ENCODE measurements around the gene EPN3. TPM values are rescaled to one million over a fixed set of nuclear protein-coding genes. Genes with fewer than 3 reads are reported as not detected.

EPN3 gene
- total RNA-seq, 1 experiment from 2014 or later = 22.8 TPM

GRCh38 chr17:50523208-50523607, 9.3 kb upstream of the EPN3 start:
- Histone ChIP-seq H3K9me3 (ENCODE audit: insufficient read depth, low read depth) (no peaks in the 10 kb centered on the region), H3K4me3 (no peak overlapping the region), H3K27ac (no peak overlapping the region), H3K27me3 (ENCODE audit: insufficient read depth, low read depth) (no peaks in the 10 kb centered on the region), H2AFZ (no peak overlapping the region), H3K79me2 (ENCODE audit: low read depth) (no peaks in the 10 kb centered on the region), H3K9me2 (ENCODE audit: insufficient read depth) (no peaks in the 10 kb centered on the region), H3K36me3 (ENCODE audit: low read depth) (no peaks in the 10 kb centered on the region), H4K20me1 (ENCODE audit: insufficient read depth) (no peaks in the 10 kb centered on the region), H3F3A (ENCODE audit: insufficient read depth, low read depth) (peaks cover 14% of the 10 kb centered on the region), H3K4me1 (replicated peaks; ENCODE audit: insufficient read depth) (peaks cover 9% of the 10 kb centered on the region), H3K4me2 (no peak overlapping the region)
- CTCF ChIA-PET = interaction anchor here (0.7 kb wide), 1 partner anchor 32 kb away, joined by 3 read pairs; no protein-coding TSS in a partner anchor
- TF ChIP-seq CTCF (conservative IDR thresholded peaks at IDR 0.05) (no peak), EZH2 (IDR thresholded peaks at IDR 0.05; ENCODE audit: low read depth) (no peak)
- no peak for DNase-seq
- intact Hi-C loops (cut with micrococcal nuclease; ENCODE audit: unreplicated experiment) = no loop called here
- POLR2A ChIA-PET (ENCODE audit: unreplicated experiment) = no interaction called here
- BruUV-seq (replicated peaks) = no TSS peak

- Histone ChIP-seq H3F3A (ENCODE audit: insufficient read depth, low read depth) (no peaks in the 10 kb centered on the region), H3K4me1 (replicated peaks; ENCODE audit: insufficient read depth) (peaks cover 1% of the 10 kb centered on the region; the same call in 1 of the 2 replicates), H3K36me3 (ENCODE audit: low read depth) (no peaks in the 10 kb centered on the region), H3K9me2 (ENCODE audit: insufficient read depth) (no peaks in the 10 kb centered on the region), H3K9me3 (ENCODE audit: insufficient read depth, low read depth) (no peaks in the 10 kb centered on the region), H3K79me2 (ENCODE audit: low read depth) (no peaks in the 10 kb centered on the region), H3K27me3 (ENCODE audit: insufficient read depth, low read depth) (no peaks in the 10 kb centered on the region), H4K20me1 (ENCODE audit: insufficient read depth) (no peaks in the 10 kb centered on the region), H3K27ac (no peak overlapping the region), H3K4me3 (no peak overlapping the region), H3K4me2 (no peak overlapping the region), H2AFZ (no peak overlapping the region)
- intact Hi-C loops (cut with micrococcal nuclease; ENCODE audit: unreplicated experiment) = no loop called here
- CTCF ChIA-PET = no interaction called here
- DNase-seq = no peak
- POLR2A ChIA-PET (ENCODE audit: unreplicated experiment) = no interaction called here
- TF ChIP-seq CTCF (conservative IDR thresholded peaks at IDR 0.05) (no peak), EZH2 (IDR thresholded peaks at IDR 0.05; ENCODE audit: low read depth) (no peak)
- BruUV-seq (replicated peaks) = no TSS peak
These were observed 7.7 kb upstream of the EPN3 start for GRCh38 chr17:50524838-50525237.

GRCh38 chr17:50527155-50527762, 5.3 kb upstream of the EPN3 start:
- H3K27ac ChIP-seq = no peak overlapping the region
- H3K9me2 ChIP-seq (ENCODE audit: insufficient read depth) = no peaks in the 10 kb centered on the region
- no peaks in the 10 kb centered on the region for H4K20me1 ChIP-seq (ENCODE audit: insufficient read depth)
- peaks cover 12% of the 10 kb centered on the region; the same call in 1 of the 2 replicates for H3F3A ChIP-seq (ENCODE audit: insufficient read depth, low read depth)
- no peak overlapping the region for H3K4me3 ChIP-seq
- intact Hi-C loops (cut with micrococcal nuclease; ENCODE audit: unreplicated experiment) = no loop called here
- no peak overlapping the region for H3K4me2 ChIP-seq
- H3K79me2 ChIP-seq (ENCODE audit: low read depth) = 0 out of 2 replicates have a peak, but pooled peaks cover 4% of the 10 kb centered on the region
- H3K9me3 ChIP-seq (ENCODE audit: insufficient read depth, low read depth) = no peaks in the 10 kb centered on the region
- POLR2A ChIA-PET (ENCODE audit: unreplicated experiment) = no interaction called here
- no peak for TF ChIP-seq EZH2 (IDR thresholded peaks at IDR 0.05; ENCODE audit: low read depth)
- no peak for TF ChIP-seq CTCF (conservative IDR thresholded peaks at IDR 0.05)
- CTCF ChIA-PET = interaction anchor here (0.6 kb wide), 1 partner anchor 49 kb away, joined by 12 read pairs; no protein-coding TSS in a partner anchor
- peaks cover 15% of the 10 kb centered on the region for H3K4me1 ChIP-seq (replicated peaks; ENCODE audit: insufficient read depth)
- no peaks in the 10 kb centered on the region for H3K36me3 ChIP-seq (ENCODE audit: low read depth)
- no peak overlapping the region for H2AFZ ChIP-seq
- no peak for DNase-seq
- H3K27me3 ChIP-seq (ENCODE audit: insufficient read depth, low read depth) = no peaks in the 10 kb centered on the region
- BruUV-seq (replicated peaks) = no TSS peak
